ENCODE data around the gene IFNA17. TPM values are rescaled to one million over a fixed set of nuclear protein-coding genes. Genes with fewer than 3 reads are reported as not detected.
"Not testable (repeated sequence)": the region's sequence is repeated elsewhere in the genome, so short reads cannot be mapped to it uniquely, and the experiment has no call there.

IFNA17 gene
- total RNA-seq, 4 donors from 2014 or later, result not detected

DNA sequence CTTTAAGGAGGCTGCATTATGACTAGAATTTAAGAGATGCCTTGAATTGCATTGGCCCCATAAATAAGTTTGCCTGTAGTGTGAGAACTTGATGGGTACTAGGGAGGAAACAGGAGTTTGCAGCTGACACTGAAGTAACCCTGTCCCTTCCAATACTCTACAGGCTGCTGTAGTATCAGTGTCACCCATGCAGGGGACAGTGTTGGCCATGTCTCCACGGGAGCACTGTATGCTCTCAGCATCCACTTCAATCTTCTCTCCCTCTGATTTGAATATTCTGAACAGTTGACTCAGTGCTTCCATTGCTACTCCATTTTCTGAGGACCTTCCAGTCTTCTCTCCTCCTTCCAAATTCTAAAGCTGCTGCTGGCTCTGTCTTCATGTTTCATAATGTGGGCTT, 23.2 kb upstream of the IFNA17 start:
- intact Hi-C loops (cut with DNase I; ENCODE audit: low total_unique reads), result no loop called here

DNA sequence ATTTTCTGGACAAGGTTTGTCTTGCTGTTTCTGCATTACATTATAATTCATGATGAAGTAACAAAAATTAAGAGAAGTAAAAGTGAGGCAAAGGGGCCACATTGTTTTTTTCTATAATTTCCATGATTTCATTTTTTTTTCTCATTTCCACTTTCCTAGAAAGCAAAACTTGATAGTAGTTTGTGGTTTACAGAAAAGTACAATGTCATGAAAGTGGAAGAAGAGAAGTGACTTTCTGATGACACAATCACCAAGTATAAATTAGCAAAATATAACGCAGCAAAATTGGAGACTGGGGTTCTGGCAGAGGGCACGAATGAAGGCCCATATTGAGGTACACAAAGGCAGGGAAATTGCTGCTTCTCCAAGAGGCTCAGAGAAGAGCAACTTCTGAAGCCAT, 16.8 kb upstream of the IFNA17 start:
- intact Hi-C loops (cut with DNase I; ENCODE audit: low total_unique reads) (no loop called here), in situ Hi-C loops (cut with MboI; ENCODE audit: low sequenced_read_pairs in 4 of 4) (no loop called here)
- no peaks in the 10 kb centered on the region for H3K9me3 ChIP-seq
- peaks cover 0 to 3% (median 0%) of the 10 kb centered on the region in 3 donors for H3K27me3 ChIP-seq
- no peak overlapping the region for H3K4me3 ChIP-seq
- TF ChIP-seq, protein P1, sequence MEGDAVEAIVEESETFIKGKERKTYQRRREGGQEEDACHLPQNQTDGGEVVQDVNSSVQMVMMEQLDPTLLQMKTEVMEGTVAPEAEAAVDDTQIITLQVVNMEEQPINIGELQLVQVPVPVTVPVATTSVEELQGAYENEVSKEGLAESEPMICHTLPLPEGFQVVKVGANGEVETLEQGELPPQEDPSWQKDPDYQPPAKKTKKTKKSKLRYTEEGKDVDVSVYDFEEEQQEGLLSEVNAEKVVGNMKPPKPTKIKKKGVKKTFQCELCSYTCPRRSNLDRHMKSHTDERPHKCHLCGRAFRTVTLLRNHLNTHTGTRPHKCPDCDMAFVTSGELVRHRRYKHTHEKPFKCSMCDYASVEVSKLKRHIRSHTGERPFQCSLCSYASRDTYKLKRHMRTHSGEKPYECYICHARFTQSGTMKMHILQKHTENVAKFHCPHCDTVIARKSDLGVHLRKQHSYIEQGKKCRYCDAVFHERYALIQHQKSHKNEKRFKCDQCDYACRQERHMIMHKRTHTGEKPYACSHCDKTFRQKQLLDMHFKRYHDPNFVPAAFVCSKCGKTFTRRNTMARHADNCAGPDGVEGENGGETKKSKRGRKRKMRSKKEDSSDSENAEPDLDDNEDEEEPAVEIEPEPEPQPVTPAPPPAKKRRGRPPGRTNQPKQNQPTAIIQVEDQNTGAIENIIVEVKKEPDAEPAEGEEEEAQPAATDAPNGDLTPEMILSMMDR (IDR thresholded peaks at IDR 0.05 in 4 of 5, conservative IDR thresholded peaks at IDR 0.05 in 1 of 5), result no peak
- no peak for TF ChIP-seq POLR2A (IDR thresholded peaks at IDR 0.05)
- H3K4me1 ChIP-seq, result no peaks in the 10 kb centered on the region
- H3K36me3 ChIP-seq, result no peaks in the 10 kb centered on the region
- H3K27ac ChIP-seq, result no peak overlapping the region
- DNase-seq, result no peak
- ATAC-seq, result no peak

More for the DNA sequence above, 23.2 kb upstream of the IFNA17 start:
- Histone ChIP-seq H3K9me3 (no peaks in the 10 kb centered on the region), H3K4me3 (no peak overlapping the region), H3K27me3 (peaks cover 0 to 3% (median 0%) of the 10 kb centered on the region in 3 donors), H3K4me1 (no peaks in the 10 kb centered on the region), H3K36me3 (no peaks in the 10 kb centered on the region), H3K27ac (no peak overlapping the region)
- DNase-seq, result no peak
- no peak for ATAC-seq
- TF ChIP-seq, protein P1 (IDR thresholded peaks at IDR 0.05 in 4 of 5, conservative IDR thresholded peaks at IDR 0.05 in 1 of 5), result no peak
- TF ChIP-seq POLR2A (IDR thresholded peaks at IDR 0.05), result no peak
- in situ Hi-C loops (cut with MboI; ENCODE audit: low sequenced_read_pairs in 4 of 4), result no loop called here

DNA sequence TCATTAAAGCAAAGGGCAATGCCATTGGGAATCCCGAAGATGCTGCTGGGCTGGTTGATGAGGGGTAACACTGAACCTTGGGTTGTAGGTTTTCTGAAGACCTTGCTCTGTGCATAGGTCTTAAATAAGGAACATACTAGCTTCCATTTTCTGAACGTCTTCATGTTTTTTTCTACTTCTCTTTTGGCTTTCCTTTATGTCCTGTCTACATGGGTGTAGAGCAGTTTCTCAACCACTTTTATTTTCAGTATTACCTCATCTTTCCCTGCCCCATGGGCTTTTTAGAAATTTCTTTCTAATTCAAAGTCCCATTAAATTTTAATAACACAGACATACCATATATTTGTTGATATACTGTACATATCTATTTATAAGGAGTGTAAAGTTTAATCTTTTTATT, 11.9 kb upstream of the IFNA17 start, which contains the start of gene IFNA14:
TSS of gene IFNA14 (minus strand) at position 95 of the 400 bp plus-strand sequence. CDS start at position 25, 70 bp downstream.
- H3K4me1 ChIP-seq, result no peaks in the 10 kb centered on the region
- no peak within 1 kb of the TSS for H3K27ac ChIP-seq
- in situ Hi-C loops (cut with MboI; ENCODE audit: low sequenced_read_pairs in 4 of 4) (no loop called here), intact Hi-C loops (cut with DNase I; ENCODE audit: low total_unique reads) (no loop called here)
- no peaks in the 10 kb centered on the region for H3K9me3 ChIP-seq
- no peak within 1 kb of the TSS for H3K4me3 ChIP-seq
- no peaks in the 10 kb centered on the region for H3K27me3 ChIP-seq
- TF ChIP-seq, protein P1 (IDR thresholded peaks at IDR 0.05 in 4 of 5, conservative IDR thresholded peaks at IDR 0.05 in 1 of 5), result no peak
- no peak for TF ChIP-seq POLR2A (IDR thresholded peaks at IDR 0.05)
- no peaks in the 10 kb centered on the region for H3K36me3 ChIP-seq
- no peak for DNase-seq
- no peak for ATAC-seq

DNA sequence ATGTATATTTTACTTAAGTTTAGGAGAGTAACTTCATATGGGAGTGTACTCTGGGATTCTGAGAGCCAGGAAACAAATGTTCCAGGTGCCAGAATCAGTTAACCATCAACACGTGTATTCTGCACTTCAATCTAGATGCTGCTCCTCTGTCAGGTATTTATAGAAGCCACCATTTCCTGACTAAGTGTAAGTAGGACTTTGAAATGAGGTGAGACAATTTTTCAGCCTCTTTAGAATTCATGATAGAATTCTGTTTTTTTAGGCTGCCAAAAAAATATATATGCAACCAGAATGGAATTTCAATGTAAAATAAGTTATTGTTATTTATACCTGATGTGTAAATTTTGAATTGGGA, 8.3 kb upstream of the IFNA17 start:
- ATAC-seq; DNase-seq; H3K4me3 ChIP-seq; H3K4me1 ChIP-seq; H3K27ac ChIP-seq; H3K36me3 ChIP-seq; intact Hi-C loops (cut with DNase I; ENCODE audit: low total_unique reads); H3K27me3 ChIP-seq; H3K9me3 ChIP-seq; in situ Hi-C loops (cut with MboI; ENCODE audit: low sequenced_read_pairs in 4 of 4): not testable (repeated sequence)

- H3K27me3 ChIP-seq; in situ Hi-C loops (cut with MboI; ENCODE audit: low sequenced_read_pairs in 4 of 4); H3K27ac ChIP-seq; H3K36me3 ChIP-seq; ATAC-seq; H3K4me3 ChIP-seq; H3K4me1 ChIP-seq; DNase-seq; H3K9me3 ChIP-seq; intact Hi-C loops (cut with DNase I; ENCODE audit: low total_unique reads): not testable (repeated sequence)
These were observed 7.7 kb upstream of the IFNA17 start for GRCh38 chr9:21235468-21236359.

Measured in gastrocnemius medialis (tissue), 4 donors.